GM23338 (cell line): ENCODE measurements around the gene CDKN1A. TPM values are rescaled to one million over a fixed set of nuclear protein-coding genes. Genes with fewer than 3 reads are reported as not detected.
A peak's percentile ranks its signal among the peaks of the same experiment; 100 is the strongest.

Source experiments
- ATAC-seq: fragments of 200-7000 bp; cut with Tn5 transposase; 3 replicates; pipeline ENCODE4 v1.9.1; 2020
- DNase-seq: peaks from one replicate; pipeline ENCODE4 v3.0.0-alpha.2; 2015; ENCODE audit warnings: low spot score
- H2AFZ ChIP-seq: fragments of 200-600 bp; sonication (generic); 2 replicates; pipeline ENCODE4 v1.8.0; 2016; ENCODE audit warnings: antibody characterized with exemption, mild to moderate bottlenecking, moderate library complexity
- H3F3A ChIP-seq: fragments of 200-600 bp; sonication (generic); replicated peaks from 2 replicates; pipeline ENCODE4 v1.8.0; 2017; ENCODE audit warnings: antibody characterized with exemption, mixed run types, low read depth
- H3K27ac ChIP-seq: fragments of 200-600 bp; sonication (generic); 2 replicates; pipeline ENCODE4 v1.6.1; 2016; ENCODE audit warnings: low read depth
- H3K27me3 ChIP-seq: fragments of 200-600 bp; sonication (generic); 2 replicates; pipeline ENCODE4 v1.8.0; 2016; ENCODE audit warnings: mild to moderate bottlenecking, mixed run types, moderate library complexity; ENCODE audit not compliant: insufficient read depth
- H3K36me3 ChIP-seq: fragments of 200-600 bp; sonication (generic); 2 replicates; pipeline ENCODE4 v1.8.0; 2016; ENCODE audit warnings: mild to moderate bottlenecking; ENCODE audit not compliant: insufficient read depth
- H3K4me1 ChIP-seq: fragments of 200-600 bp; sonication (generic); 2 replicates; pipeline ENCODE4 v1.8.0; 2016; ENCODE audit warnings: mild to moderate bottlenecking, moderate library complexity; ENCODE audit not compliant: insufficient read depth
- H3K4me2 ChIP-seq: fragments of 200-600 bp; sonication (generic); 2 replicates; pipeline ENCODE4 v1.7.1; 2017; ENCODE audit warnings: mixed run types
- H3K4me3 ChIP-seq: fragments of 200-600 bp; sonication (generic); 2 replicates; pipeline ENCODE4 v1.6.1; 2016; ENCODE audit warnings: mixed run types
- H3K79me2 ChIP-seq: fragments of 200-600 bp; sonication (generic); replicated peaks from 2 replicates; pipeline ENCODE4 v1.8.0; 2017; ENCODE audit warnings: mild to moderate bottlenecking; ENCODE audit not compliant: insufficient read depth
- H3K9me2 ChIP-seq: fragments of 200-600 bp; sonication (generic); 2 replicates; pipeline ENCODE4 v1.8.0; 2017; ENCODE audit not compliant: insufficient read depth
- H4K20me1 ChIP-seq: fragments of 200-600 bp; sonication (generic); replicated peaks from 2 replicates; pipeline ENCODE4 v1.8.0; 2017; ENCODE audit warnings: mild to moderate bottlenecking; ENCODE audit not compliant: insufficient read depth
- H3K27ac Mint-ChIP-seq: 2 replicates; pipeline ENCODE4 v1.8.0; 2020; ENCODE audit warnings: inconsistent platforms, mild to moderate bottlenecking, moderate library complexity, mixed read lengths
- H3K27me3 Mint-ChIP-seq: 3 replicates; pipeline ENCODE4 v1.8.0; 2022; ENCODE audit warnings: low read depth, mild to moderate bottlenecking, moderate library complexity, mixed read lengths, inconsistent platforms; ENCODE audit not compliant: insufficient read depth, poor library complexity
- H3K36me3 Mint-ChIP-seq: 3 replicates; pipeline ENCODE4 v1.8.0; 2021; ENCODE audit warnings: low read depth, mild to moderate bottlenecking, inconsistent platforms, moderate library complexity, mixed read lengths
- H3K4me1 Mint-ChIP-seq: 3 replicates; pipeline ENCODE4 v1.8.0; 2020; ENCODE audit warnings: mild to moderate bottlenecking, inconsistent platforms, mixed read lengths
- H3K4me3 Mint-ChIP-seq: 3 replicates; pipeline ENCODE4 v1.8.0; 2021; ENCODE audit warnings: moderate library complexity, mild to moderate bottlenecking, inconsistent platforms, mixed read lengths
- H3K9me3 Mint-ChIP-seq: 3 replicates; pipeline ENCODE4 v1.8.0; 2020; ENCODE audit warnings: moderate library complexity, mild to moderate bottlenecking, inconsistent platforms, mixed read lengths
- CTCF ChIP-seq, 2 experiments: fragments of 200-600 bp in 1 of 2; sonication (generic) in 1 of 2; conservative IDR thresholded peaks; 2 replicates each; pipeline versions ENCODE4 v1.5.1 to v1.6.1; 2016 to 2017; ENCODE audit warnings: antibody characterized with exemption in 2 of 2, low read depth in 2 of 2, mild to moderate bottlenecking in 2 of 2, moderate library complexity in 1 of 2
- EZH2phosphoT487 ChIP-seq: fragments of 200-600 bp; sonication (generic); IDR thresholded peaks from one replicate; pipeline ENCODE4 v1.8.1; 2018; ENCODE audit warnings: antibody characterized with exemption; ENCODE audit not compliant: unreplicated experiment
- JUNB ChIP-seq: IDR thresholded peaks from one replicate; pipeline ENCODE4 v1.6.1; 2016; ENCODE audit warnings: antibody characterized with exemption; ENCODE audit not compliant: unreplicated experiment
- NANOG ChIP-seq: IDR thresholded peaks from 2 replicates; pipeline ENCODE4 v1.6.1; 2016; ENCODE audit warnings: antibody characterized with exemption, borderline replicate concordance
- POLR2AphosphoS5 ChIP-seq: IDR thresholded peaks from 2 replicates; pipeline ENCODE4 v1.6.1; 2016; ENCODE audit warnings: antibody characterized with exemption, low read depth
- REST ChIP-seq: IDR thresholded peaks from one replicate; pipeline ENCODE4 v1.6.1; 2018; ENCODE audit warnings: antibody characterized with exemption; ENCODE audit not compliant: unreplicated experiment
- STAT1 ChIP-seq: IDR thresholded peaks from one replicate; pipeline ENCODE4 v1.6.1; 2016; ENCODE audit warnings: antibody characterized with exemption; ENCODE audit not compliant: unreplicated experiment
- ZNF331 ChIP-seq: fragments of 250-450 bp; sonication (Bioruptor Pico); IDR thresholded peaks from 2 replicates; pipeline ENCODE4 v1.5.0; 2020; ENCODE audit warnings: low read depth, mild to moderate bottlenecking, moderate library complexity
- polyA plus RNA-seq: library from polyadenylated mRNA; unstranded; fragments of >200 nt; fragmentation: Nextera tagmentation; extraction: Ambion mirVana; gene quantifications from 2 replicates; pipeline ENCODE4 v1.2.1, GENCODE V29; 2016
- total RNA-seq: library from RNA; depleted of rRNA; stranded (reverse); fragments of >200 nt; shearing (Covaris generic); gene quantifications from 2 replicates; pipeline ENCODE4 v1.2.3, GENCODE V29; 2014
- TF ChIP-seq, protein P1 (sequence below): IDR thresholded peaks from 2 replicates; pipeline ENCODE4 v1.6.1; 2016; ENCODE audit warnings: antibody characterized with exemption

CDKN1A gene
- total and polyA plus RNA-seq, 2 experiments from 2014 or later: 31.5 to 45.6 TPM

GRCh38 chr6:36634317-36635108, 44.0 kb upstream of the CDKN1A start:
- H3K4me1 ChIP-seq: no peaks in the 10 kb centered on the region
- Mint-ChIP-seq H3K4me1 (peaks cover 9% of the 10 kb centered on the region; the same call in 2 of the 3 replicates), H3K9me3 (no peaks in the 10 kb centered on the region; the same call in 2 of the 3 replicates), H3K27me3 (peaks cover 8% of the 10 kb centered on the region), H3K4me3 (no peak overlapping the region), H3K27ac (no peak overlapping the region), H3K36me3 (no peaks in the 10 kb centered on the region)
- no peaks in the 10 kb centered on the region for H3K36me3 ChIP-seq
- H3K27ac ChIP-seq: no peak overlapping the region
- H2AFZ ChIP-seq: peak overlapping the region; percentile 80
- DNase-seq (no peak), ATAC-seq (no peak)
- TF ChIP-seq, protein P1, sequence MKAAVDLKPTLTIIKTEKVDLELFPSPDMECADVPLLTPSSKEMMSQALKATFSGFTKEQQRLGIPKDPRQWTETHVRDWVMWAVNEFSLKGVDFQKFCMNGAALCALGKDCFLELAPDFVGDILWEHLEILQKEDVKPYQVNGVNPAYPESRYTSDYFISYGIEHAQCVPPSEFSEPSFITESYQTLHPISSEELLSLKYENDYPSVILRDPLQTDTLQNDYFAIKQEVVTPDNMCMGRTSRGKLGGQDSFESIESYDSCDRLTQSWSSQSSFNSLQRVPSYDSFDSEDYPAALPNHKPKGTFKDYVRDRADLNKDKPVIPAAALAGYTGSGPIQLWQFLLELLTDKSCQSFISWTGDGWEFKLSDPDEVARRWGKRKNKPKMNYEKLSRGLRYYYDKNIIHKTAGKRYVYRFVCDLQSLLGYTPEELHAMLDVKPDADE: no peak
- TF ChIP-seq JUNB: no peak
- TF ChIP-seq NANOG: no peak
- no peak for TF ChIP-seq ZNF331 (CRISPR knock-in tag)
- no peak for TF ChIP-seq CTCF (conservative IDR thresholded peaks at IDR 0.05; ENCODE audit: low read depth in 2 of 2)
- TF ChIP-seq POLR2AphosphoS5: no peak
- no peak for TF ChIP-seq REST
- TF ChIP-seq STAT1: no peak
- no peak for TF ChIP-seq EZH2phosphoT487
- H3K4me3 ChIP-seq: no peak overlapping the region
- H3F3A ChIP-seq: no peaks in the 10 kb centered on the region
- H3K4me2 ChIP-seq: no peak overlapping the region
- no peaks in the 10 kb centered on the region for H4K20me1 ChIP-seq
- H3K79me2 ChIP-seq: no peaks in the 10 kb centered on the region
- no peaks in the 10 kb centered on the region for H3K9me2 ChIP-seq
- H3K27me3 ChIP-seq: no peaks in the 10 kb centered on the region
